ENCODE data around the gene CMC2. TPM values are rescaled to one million over a fixed set of nuclear protein-coding genes. Genes with fewer than 3 reads are reported as not detected.

CMC2 gene
- total RNA-seq, 2 donors from 2014 or later = 78.3 to 86.6 TPM

DNA sequence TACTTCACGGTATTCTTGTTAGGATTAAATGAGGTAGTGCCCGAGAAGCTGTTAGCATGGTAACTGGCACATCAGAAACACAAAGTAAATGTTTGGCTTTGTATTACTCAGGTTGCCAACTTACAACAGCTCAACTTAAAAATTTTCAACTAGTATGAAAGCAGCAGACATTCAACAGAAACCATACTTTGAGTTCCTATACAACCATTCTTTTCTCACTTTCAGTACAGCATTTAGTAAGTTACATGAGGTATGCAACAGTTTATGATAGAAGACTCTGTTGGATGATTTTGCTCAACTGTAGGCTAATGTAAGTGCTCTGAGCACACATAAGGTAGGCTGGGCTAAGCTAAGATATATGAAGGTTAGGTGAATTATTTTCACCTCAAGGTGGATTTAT is 8.0 kb upstream of the CMC2 start:
- ATAC-seq (no peak), DNase-seq (no peak)
- H3K27me3 Mint-ChIP-seq = no peaks in the 10 kb centered on the region

DNA sequence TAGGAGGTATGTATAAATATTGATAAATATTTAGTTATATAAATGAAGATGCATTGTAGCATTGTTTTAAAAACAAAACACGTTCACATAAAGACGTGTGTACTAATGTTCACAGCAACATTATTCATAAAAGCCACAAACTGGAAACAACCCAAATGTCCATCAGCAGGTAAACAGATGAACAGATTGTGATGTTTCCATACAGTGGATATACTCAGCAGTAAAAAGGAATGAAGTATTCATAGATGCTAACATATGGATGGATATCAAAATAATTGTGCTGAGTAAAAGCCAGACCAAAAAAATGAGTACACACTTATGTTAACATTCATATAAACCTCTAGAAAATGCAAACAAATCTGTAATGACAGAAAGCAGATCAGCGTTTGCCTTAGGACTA is 6.3 kb upstream of the CMC2 start:
- ATAC-seq (no peak), DNase-seq (no peak)
- H3K9me3 ChIP-seq (ENCODE audit: control insufficient read depth, low read length, poor library complexity, severe bottlenecking) = no peaks in the 10 kb centered on the region
- no peaks in the 10 kb centered on the region for H3K27me3 Mint-ChIP-seq
- peaks cover 12% of the 10 kb centered on the region for H3K4me1 Mint-ChIP-seq
- H3K27ac Mint-ChIP-seq = no peak overlapping the region
- peaks cover 2% of the 10 kb centered on the region for H3K36me3 Mint-ChIP-seq (ENCODE audit: low read depth)
- no peak overlapping the region for H3K4me3 Mint-ChIP-seq

More for the DNA sequence above, 8.0 kb upstream of the CMC2 start:
- Mint-ChIP-seq H3K4me1 (peaks cover 6% of the 10 kb centered on the region), H3K4me3 (no peak overlapping the region), H3K27ac (peak overlapping the region; percentile 47), H3K36me3 (ENCODE audit: low read depth) (peaks cover 4% of the 10 kb centered on the region)
- no peaks in the 10 kb centered on the region for H3K9me3 ChIP-seq (ENCODE audit: control insufficient read depth, low read length, poor library complexity, severe bottlenecking)

DNA sequence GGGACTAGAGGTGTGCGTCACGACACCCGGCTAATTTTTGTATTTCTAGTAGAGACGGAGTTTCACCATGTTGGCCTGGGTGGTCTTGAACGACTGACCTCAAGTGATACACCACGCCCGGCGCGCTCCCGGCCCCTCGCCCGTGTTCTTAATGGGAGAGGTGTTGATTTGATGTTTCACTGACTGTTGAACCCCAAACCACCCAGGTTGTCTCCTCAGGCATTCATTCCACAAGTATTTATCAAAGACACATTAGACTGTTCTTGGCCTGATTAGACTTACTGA is 1.8 kb upstream of the CMC2 start:
- Mint-ChIP-seq H3K4me3 (peak overlapping the region; percentile 88), H3K36me3 (ENCODE audit: low read depth) (peaks cover 2% of the 10 kb centered on the region), H3K27ac (peak overlapping the region; percentile 94), H3K4me1 (peaks cover 31% of the 10 kb centered on the region), H3K27me3 (no peaks in the 10 kb centered on the region)
- H3K9me3 ChIP-seq (ENCODE audit: control insufficient read depth, low read length, poor library complexity, severe bottlenecking) = no peaks in the 10 kb centered on the region
- ATAC-seq = no peak
- no peak for DNase-seq

DNA sequence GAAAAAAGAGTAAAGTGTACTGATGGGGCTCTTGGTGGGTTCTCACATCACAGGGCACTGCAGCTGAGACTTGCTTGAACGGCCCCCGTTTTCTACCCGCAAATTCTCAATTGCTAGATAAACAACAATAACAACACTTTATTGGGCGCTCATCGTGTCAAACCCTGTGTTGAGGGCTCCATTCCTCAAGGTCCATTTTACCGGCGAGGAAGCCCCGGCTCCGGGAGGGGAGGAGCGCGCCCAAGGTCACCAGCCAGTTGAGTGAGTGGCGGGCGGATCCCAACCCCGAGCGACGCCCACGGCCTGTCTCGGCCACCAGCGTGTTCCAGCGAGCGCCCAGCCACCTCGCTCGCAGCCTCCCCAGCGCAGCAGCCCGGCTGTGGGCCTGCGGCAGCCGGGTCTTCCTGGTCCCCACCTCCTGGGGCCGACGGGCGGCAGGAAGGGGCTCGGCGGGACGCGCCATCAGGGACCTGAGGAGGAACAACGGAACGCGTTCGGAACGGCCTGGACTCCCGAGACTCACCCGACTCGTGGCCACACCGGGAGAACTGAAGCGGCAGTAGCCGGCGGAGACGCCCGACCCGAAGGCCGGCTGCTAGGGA is 373 bp downstream of the CMC2 start:
- peak; percentile 28 for ATAC-seq

GRCh38 chr16:81005610-81006161 is 999 bp downstream of the CMC2 start:
- ATAC-seq (no peak), DNase-seq (no peak)

More for the DNA sequence above, 373 bp downstream of the CMC2 start:
- H3K9me3 ChIP-seq (ENCODE audit: control insufficient read depth, low read length, poor library complexity, severe bottlenecking) = no peaks in the 10 kb centered on the region
- Mint-ChIP-seq H3K36me3 (ENCODE audit: low read depth) (peaks cover 2% of the 10 kb centered on the region), H3K4me3 (peak overlapping the region; percentile 88), H3K27ac (peak overlapping the region; percentile 94), H3K4me1 (peaks cover 44% of the 10 kb centered on the region), H3K27me3 (no peaks in the 10 kb centered on the region)
- peak; percentile 42 to 64 (median 60) for DNase-seq

GRCh38 chr16:81004646-81005353 is 1.9 kb downstream of the CMC2 start:
- H3K27me3 Mint-ChIP-seq = no peaks in the 10 kb centered on the region
- no peak for ATAC-seq
- no peaks in the 10 kb centered on the region for H3K9me3 ChIP-seq (ENCODE audit: control insufficient read depth, low read length, poor library complexity, severe bottlenecking)
- H3K4me1 Mint-ChIP-seq = peaks cover 43% of the 10 kb centered on the region
- no peak for DNase-seq
- H3K27ac Mint-ChIP-seq = peak overlapping the region; percentile 94
- H3K4me3 Mint-ChIP-seq = peak overlapping the region; percentile 88
- H3K36me3 Mint-ChIP-seq (ENCODE audit: low read depth) = no peaks in the 10 kb centered on the region

More at GRCh38 chr16:81005610-81006161, 999 bp downstream of the CMC2 start:
- no peaks in the 10 kb centered on the region for H3K27me3 Mint-ChIP-seq
- peak overlapping the region; percentile 94 for H3K27ac Mint-ChIP-seq
- peaks cover 41% of the 10 kb centered on the region for H3K4me1 Mint-ChIP-seq
- peak overlapping the region; percentile 88 for H3K4me3 Mint-ChIP-seq
- no peaks in the 10 kb centered on the region for H3K36me3 Mint-ChIP-seq (ENCODE audit: low read depth)
- H3K9me3 ChIP-seq (ENCODE audit: control insufficient read depth, low read length, poor library complexity, severe bottlenecking) = no peaks in the 10 kb centered on the region

- Mint-ChIP-seq H3K27me3 (no peaks in the 10 kb centered on the region), H3K4me1 (peaks cover 47% of the 10 kb centered on the region), H3K27ac (peak overlapping the region; percentile 94), H3K4me3 (peak overlapping the region; percentile 88), H3K36me3 (ENCODE audit: low read depth) (peaks cover 3% of the 10 kb centered on the region)
- H3K9me3 ChIP-seq (ENCODE audit: control insufficient read depth, low read length, poor library complexity, severe bottlenecking) = no peaks in the 10 kb centered on the region
- no peak for ATAC-seq
- no peak for DNase-seq
Measured at GRCh38 chr16:81003610-81004460, 2.9 kb downstream of the CMC2 start.

GRCh38 chr16:81003064-81003463 is 3.6 kb downstream of the CMC2 start:
- H3K4me1 Mint-ChIP-seq = peaks cover 53% of the 10 kb centered on the region

GRCh38 chr16:81001330-81001729 is 5.4 kb downstream of the CMC2 start:
- ATAC-seq (no peak), DNase-seq (no peak)
- no peaks in the 10 kb centered on the region for H3K9me3 ChIP-seq (ENCODE audit: control insufficient read depth, low read length, poor library complexity, severe bottlenecking)
- no peak overlapping the region for H3K27ac Mint-ChIP-seq
- no peak overlapping the region for H3K4me3 Mint-ChIP-seq
- H3K27me3 Mint-ChIP-seq = no peaks in the 10 kb centered on the region
- H3K36me3 Mint-ChIP-seq (ENCODE audit: low read depth) = peaks cover 3% of the 10 kb centered on the region
- peaks cover 61% of the 10 kb centered on the region for H3K4me1 Mint-ChIP-seq

More at GRCh38 chr16:81003064-81003463, 3.6 kb downstream of the CMC2 start:
- H3K9me3 ChIP-seq (ENCODE audit: control insufficient read depth, low read length, poor library complexity, severe bottlenecking) = no peaks in the 10 kb centered on the region
- H3K4me3 Mint-ChIP-seq = peak overlapping the region; percentile 88
- peak overlapping the region; percentile 94 for H3K27ac Mint-ChIP-seq
- peaks cover 3% of the 10 kb centered on the region for H3K36me3 Mint-ChIP-seq (ENCODE audit: low read depth)
- ATAC-seq (no peak), DNase-seq (no peak)
- no peaks in the 10 kb centered on the region for H3K27me3 Mint-ChIP-seq

DNA sequence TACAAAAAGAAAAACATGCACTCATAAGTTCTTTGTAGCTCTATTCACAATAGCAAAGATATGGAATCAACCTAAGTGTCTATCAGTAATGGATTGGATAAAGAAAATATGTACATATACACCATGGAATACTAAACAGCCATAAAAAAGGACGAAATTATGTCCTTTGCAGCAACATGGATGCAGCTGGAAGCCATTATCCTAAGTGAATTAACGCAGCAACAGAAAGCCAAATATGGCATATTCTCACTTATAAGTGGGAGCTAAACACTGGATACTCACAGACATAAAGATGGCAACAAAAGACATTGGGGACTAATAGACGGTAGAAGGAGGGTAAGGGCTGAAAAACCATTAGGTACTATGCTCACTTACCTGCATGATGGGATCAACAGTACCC is 5.8 kb downstream of the CMC2 start:
- ATAC-seq (no peak), DNase-seq (no peak)
- Mint-ChIP-seq H3K4me1 (peaks cover 58% of the 10 kb centered on the region), H3K27ac (no peak overlapping the region), H3K36me3 (ENCODE audit: low read depth) (peaks cover 3% of the 10 kb centered on the region), H3K27me3 (no peaks in the 10 kb centered on the region), H3K4me3 (no peak overlapping the region)
- H3K9me3 ChIP-seq (ENCODE audit: control insufficient read depth, low read length, poor library complexity, severe bottlenecking) = no peaks in the 10 kb centered on the region

DNA sequence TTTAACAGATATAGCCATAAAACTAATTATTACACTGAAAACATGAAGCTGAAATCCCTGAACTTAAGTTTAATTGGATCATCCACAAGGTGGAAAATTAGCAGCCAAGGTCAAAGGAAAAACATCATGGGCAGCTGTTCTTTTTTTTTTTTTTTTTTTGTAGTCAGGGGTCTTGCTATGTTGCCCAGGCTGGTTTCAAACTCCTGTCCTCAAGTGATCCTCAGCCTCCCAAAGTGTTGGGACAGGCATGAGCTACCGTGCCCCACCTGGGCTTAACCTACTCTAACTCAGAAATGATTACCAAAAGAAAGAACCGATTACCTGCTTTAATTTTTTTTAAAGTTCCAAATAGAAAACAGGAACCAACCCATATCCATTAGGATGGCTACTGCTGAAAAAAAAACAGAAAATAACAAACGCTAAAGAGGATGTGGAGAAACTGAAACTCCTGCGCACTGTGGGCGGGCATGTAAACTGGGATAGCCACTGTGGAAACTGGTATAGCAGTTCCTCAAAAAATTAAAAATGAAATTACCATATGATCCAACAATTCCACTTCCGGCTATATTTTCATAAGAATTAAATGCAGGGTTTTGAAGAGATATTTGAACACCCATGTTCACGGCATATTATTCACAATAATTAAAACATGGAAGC is 8.6 kb downstream of the CMC2 start:
- ATAC-seq = no peak
- H3K4me1 Mint-ChIP-seq = peaks cover 48% of the 10 kb centered on the region
- H3K36me3 Mint-ChIP-seq (ENCODE audit: low read depth) = peaks cover 3% of the 10 kb centered on the region
- H3K27me3 Mint-ChIP-seq = no peaks in the 10 kb centered on the region
- H3K9me3 ChIP-seq (ENCODE audit: control insufficient read depth, low read length, poor library complexity, severe bottlenecking) = no peaks in the 10 kb centered on the region
- peak overlapping the region; percentile 67 for H3K4me3 Mint-ChIP-seq
- peak overlapping the region; percentile 94 for H3K27ac Mint-ChIP-seq
- no peak for DNase-seq

DNA sequence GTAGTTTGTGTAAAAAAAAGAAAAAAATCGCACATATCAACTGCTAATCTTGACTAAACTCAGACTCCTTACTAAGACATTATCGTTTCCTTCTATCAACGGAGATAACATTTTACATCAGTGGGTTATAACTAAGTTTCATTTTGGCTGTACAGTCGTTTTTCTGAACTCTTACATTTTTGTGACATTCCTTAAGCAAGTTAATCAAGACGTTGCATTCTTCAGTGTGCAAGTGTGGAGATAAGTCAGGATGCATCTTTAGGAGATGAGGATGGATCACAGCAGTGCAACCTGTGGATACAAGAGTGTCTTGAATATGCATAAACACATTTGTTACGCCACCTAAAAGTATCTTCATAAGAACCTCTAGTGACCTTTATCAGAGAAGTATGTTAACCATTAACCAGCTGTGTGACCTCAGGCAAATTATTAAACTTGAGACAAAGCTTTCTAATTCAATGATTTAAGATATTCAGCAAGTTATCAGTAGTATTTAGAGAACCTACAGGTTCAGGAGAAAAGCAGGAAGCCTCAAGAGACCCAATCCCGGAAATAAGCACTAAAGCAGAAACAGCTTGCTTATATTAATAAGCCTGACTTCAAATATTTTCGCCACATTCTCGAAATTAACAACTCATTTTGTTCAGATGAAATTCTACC is 9.4 kb downstream of the CMC2 start:
- ATAC-seq (peak; percentile 66), DNase-seq (no peak)
- peak overlapping the region; percentile 94 for H3K4me3 Mint-ChIP-seq
- no peaks in the 10 kb centered on the region for H3K27me3 Mint-ChIP-seq
- H3K4me1 Mint-ChIP-seq = peaks cover 44% of the 10 kb centered on the region
- H3K27ac Mint-ChIP-seq = peak overlapping the region; percentile 94
- H3K9me3 ChIP-seq (ENCODE audit: control insufficient read depth, low read length, poor library complexity, severe bottlenecking) = no peaks in the 10 kb centered on the region
- H3K36me3 Mint-ChIP-seq (ENCODE audit: low read depth) = peaks cover 3% of the 10 kb centered on the region

All from T-helper 17 cell (primary cell).